Transverse colon (tissue), 4 donors: ENCODE results near the gene LRRC3.

Source experiments
- CTCF ChIP-seq, 5 experiments: fragments of 200-600 bp in 3 of 5; fragments of 450-650 bp in 2 of 5; sonication (generic) in 3 of 5; IDR thresholded peaks; 1 replicate in 2 of 5; 2 replicates in 3 of 5; pipeline ENCODE4 v1.5.1; 2016 to 2017; ENCODE audit warnings: antibody characterized with exemption in 5 of 5, inconsistent platforms in 3 of 5, mild to moderate bottlenecking in 2 of 5, moderate library complexity in 1 of 5
- EP300 ChIP-seq: sonication (generic); formaldehyde crosslinking; IDR thresholded peaks from one replicate; pipeline ENCODE4 v1.6.1; 2017; ENCODE audit warnings: antibody characterized with exemption, low read depth
- POLR2A ChIP-seq: fragments of 450-650 bp; IDR thresholded peaks from one replicate; pipeline ENCODE4 v1.6.1; 2016; ENCODE audit warnings: antibody characterized with exemption, mild to moderate bottlenecking, moderate library complexity
- POLR2AphosphoS5 ChIP-seq, 3 donors: sonication (generic); formaldehyde crosslinking; IDR thresholded peaks; one replicate each; pipeline ENCODE4 v1.6.1; 2016; ENCODE audit warnings: antibody characterized with exemption in 3 of 3

- TF ChIP-seq POLR2A (no peak), CTCF (IDR thresholded peaks at IDR 0.05) (no peak), EP300 (no peak), POLR2AphosphoS5 (IDR thresholded peaks at IDR 0.05) (no peak)
Measured at GRCh38 chr21:44489962-44490361, 34.7 kb downstream of the LRRC3 start.
